GM23338 (cell line): ENCODE results near the gene SEMA4C. TPM values are rescaled to one million over a fixed set of nuclear protein-coding genes. Genes with fewer than 3 reads are reported as not detected.

Source experiments
- ATAC-seq: fragments of 200-7000 bp; cut with Tn5 transposase; 3 replicates; pipeline ENCODE4 v1.9.1; 2020
- DNase-seq: peaks from one replicate; pipeline ENCODE4 v3.0.0-alpha.2; 2015; ENCODE audit warnings: low spot score
- H2AFZ ChIP-seq: fragments of 200-600 bp; sonication (generic); 2 replicates; pipeline ENCODE4 v1.8.0; 2016; ENCODE audit warnings: antibody characterized with exemption, mild to moderate bottlenecking, moderate library complexity
- H3F3A ChIP-seq: fragments of 200-600 bp; sonication (generic); replicated peaks from 2 replicates; pipeline ENCODE4 v1.8.0; 2017; ENCODE audit warnings: antibody characterized with exemption, mixed run types, low read depth
- H3K27ac ChIP-seq: fragments of 200-600 bp; sonication (generic); 2 replicates; pipeline ENCODE4 v1.6.1; 2016; ENCODE audit warnings: low read depth
- H3K27me3 ChIP-seq: fragments of 200-600 bp; sonication (generic); 2 replicates; pipeline ENCODE4 v1.8.0; 2016; ENCODE audit warnings: mild to moderate bottlenecking, mixed run types, moderate library complexity; ENCODE audit not compliant: insufficient read depth
- H3K36me3 ChIP-seq: fragments of 200-600 bp; sonication (generic); 2 replicates; pipeline ENCODE4 v1.8.0; 2016; ENCODE audit warnings: mild to moderate bottlenecking; ENCODE audit not compliant: insufficient read depth
- H3K4me1 ChIP-seq: fragments of 200-600 bp; sonication (generic); 2 replicates; pipeline ENCODE4 v1.8.0; 2016; ENCODE audit warnings: mild to moderate bottlenecking, moderate library complexity; ENCODE audit not compliant: insufficient read depth
- H3K4me2 ChIP-seq: fragments of 200-600 bp; sonication (generic); 2 replicates; pipeline ENCODE4 v1.7.1; 2017; ENCODE audit warnings: mixed run types
- H3K4me3 ChIP-seq: fragments of 200-600 bp; sonication (generic); 2 replicates; pipeline ENCODE4 v1.6.1; 2016; ENCODE audit warnings: mixed run types
- H3K79me2 ChIP-seq: fragments of 200-600 bp; sonication (generic); replicated peaks from 2 replicates; pipeline ENCODE4 v1.8.0; 2017; ENCODE audit warnings: mild to moderate bottlenecking; ENCODE audit not compliant: insufficient read depth
- H3K9me2 ChIP-seq: fragments of 200-600 bp; sonication (generic); 2 replicates; pipeline ENCODE4 v1.8.0; 2017; ENCODE audit not compliant: insufficient read depth
- H4K20me1 ChIP-seq: fragments of 200-600 bp; sonication (generic); replicated peaks from 2 replicates; pipeline ENCODE4 v1.8.0; 2017; ENCODE audit warnings: mild to moderate bottlenecking; ENCODE audit not compliant: insufficient read depth
- H3K27ac Mint-ChIP-seq: 2 replicates; pipeline ENCODE4 v1.8.0; 2020; ENCODE audit warnings: inconsistent platforms, mild to moderate bottlenecking, moderate library complexity, mixed read lengths
- H3K27me3 Mint-ChIP-seq: 3 replicates; pipeline ENCODE4 v1.8.0; 2022; ENCODE audit warnings: low read depth, mild to moderate bottlenecking, moderate library complexity, mixed read lengths, inconsistent platforms; ENCODE audit not compliant: insufficient read depth, poor library complexity
- H3K36me3 Mint-ChIP-seq: 3 replicates; pipeline ENCODE4 v1.8.0; 2021; ENCODE audit warnings: low read depth, mild to moderate bottlenecking, inconsistent platforms, moderate library complexity, mixed read lengths
- H3K4me1 Mint-ChIP-seq: 3 replicates; pipeline ENCODE4 v1.8.0; 2020; ENCODE audit warnings: mild to moderate bottlenecking, inconsistent platforms, mixed read lengths
- H3K4me3 Mint-ChIP-seq: 3 replicates; pipeline ENCODE4 v1.8.0; 2021; ENCODE audit warnings: moderate library complexity, mild to moderate bottlenecking, inconsistent platforms, mixed read lengths
- H3K9me3 Mint-ChIP-seq: 3 replicates; pipeline ENCODE4 v1.8.0; 2020; ENCODE audit warnings: moderate library complexity, mild to moderate bottlenecking, inconsistent platforms, mixed read lengths
- CTCF ChIP-seq, 2 experiments: fragments of 200-600 bp in 1 of 2; sonication (generic) in 1 of 2; conservative IDR thresholded peaks; 2 replicates each; pipeline versions ENCODE4 v1.5.1 to v1.6.1; 2016 to 2017; ENCODE audit warnings: antibody characterized with exemption in 2 of 2, low read depth in 2 of 2, mild to moderate bottlenecking in 2 of 2, moderate library complexity in 1 of 2
- EZH2 ChIP-seq: fragments of 200-600 bp; sonication (generic); IDR thresholded peaks from one replicate; pipeline ENCODE4 v1.8.0; 2017; ENCODE audit warnings: antibody characterized with exemption, mild to moderate bottlenecking, low read depth; ENCODE audit not compliant: unreplicated experiment
- EZH2phosphoT487 ChIP-seq: fragments of 200-600 bp; sonication (generic); IDR thresholded peaks from one replicate; pipeline ENCODE4 v1.8.1; 2018; ENCODE audit warnings: antibody characterized with exemption; ENCODE audit not compliant: unreplicated experiment
- JUNB ChIP-seq: IDR thresholded peaks from one replicate; pipeline ENCODE4 v1.6.1; 2016; ENCODE audit warnings: antibody characterized with exemption; ENCODE audit not compliant: unreplicated experiment
- POLR2AphosphoS5 ChIP-seq: IDR thresholded peaks from 2 replicates; pipeline ENCODE4 v1.6.1; 2016; ENCODE audit warnings: antibody characterized with exemption, low read depth
- STAT1 ChIP-seq: IDR thresholded peaks from one replicate; pipeline ENCODE4 v1.6.1; 2016; ENCODE audit warnings: antibody characterized with exemption; ENCODE audit not compliant: unreplicated experiment
- ZNF331 ChIP-seq: fragments of 250-450 bp; sonication (Bioruptor Pico); IDR thresholded peaks from 2 replicates; pipeline ENCODE4 v1.5.0; 2020; ENCODE audit warnings: low read depth, mild to moderate bottlenecking, moderate library complexity
- polyA plus RNA-seq: library from polyadenylated mRNA; unstranded; fragments of >200 nt; fragmentation: Nextera tagmentation; extraction: Ambion mirVana; gene quantifications from 2 replicates; pipeline ENCODE4 v1.2.1, GENCODE V29; 2016
- total RNA-seq: library from RNA; depleted of rRNA; stranded (reverse); fragments of >200 nt; shearing (Covaris generic); gene quantifications from 2 replicates; pipeline ENCODE4 v1.2.3, GENCODE V29; 2014
- TF ChIP-seq, protein P1 (sequence below): IDR thresholded peaks from 2 replicates; pipeline ENCODE4 v1.6.1; 2016; ENCODE audit warnings: antibody characterized with exemption

SEMA4C gene
- total and polyA plus RNA-seq, 2 experiments from 2014 or later, result 16.8 to 80.7 TPM

DNA sequence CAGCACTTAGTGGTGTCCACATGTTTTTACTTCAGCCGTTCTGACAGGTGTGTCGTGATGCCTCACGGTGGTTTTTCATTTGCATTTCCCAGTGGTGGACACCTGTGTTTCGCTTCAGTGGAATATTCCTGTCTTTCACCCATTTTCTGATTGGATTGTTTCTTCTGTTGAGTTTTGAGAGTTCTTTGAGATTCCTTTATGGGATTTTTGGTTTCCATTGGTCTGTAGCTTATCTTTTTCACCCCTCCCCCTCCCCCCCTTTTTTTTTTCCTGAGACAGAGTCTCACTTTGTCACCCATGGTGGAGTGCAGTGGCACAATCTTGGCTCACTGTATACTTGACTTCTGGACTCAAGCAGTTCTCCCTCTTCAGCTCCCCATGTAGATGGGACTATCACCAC lies 34.0 kb downstream of the SEMA4C start (continued):
- TF ChIP-seq CTCF (conservative IDR thresholded peaks at IDR 0.05; ENCODE audit: low read depth in 2 of 2), result no peak
- TF ChIP-seq, protein P1, sequence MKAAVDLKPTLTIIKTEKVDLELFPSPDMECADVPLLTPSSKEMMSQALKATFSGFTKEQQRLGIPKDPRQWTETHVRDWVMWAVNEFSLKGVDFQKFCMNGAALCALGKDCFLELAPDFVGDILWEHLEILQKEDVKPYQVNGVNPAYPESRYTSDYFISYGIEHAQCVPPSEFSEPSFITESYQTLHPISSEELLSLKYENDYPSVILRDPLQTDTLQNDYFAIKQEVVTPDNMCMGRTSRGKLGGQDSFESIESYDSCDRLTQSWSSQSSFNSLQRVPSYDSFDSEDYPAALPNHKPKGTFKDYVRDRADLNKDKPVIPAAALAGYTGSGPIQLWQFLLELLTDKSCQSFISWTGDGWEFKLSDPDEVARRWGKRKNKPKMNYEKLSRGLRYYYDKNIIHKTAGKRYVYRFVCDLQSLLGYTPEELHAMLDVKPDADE, result no peak
- TF ChIP-seq STAT1, result no peak

- H2AFZ ChIP-seq, result no peak overlapping the region
- peak overlapping the region; percentile 80 for H3K4me3 Mint-ChIP-seq
- H3K9me2 ChIP-seq, result no peaks in the 10 kb centered on the region
- TF ChIP-seq POLR2AphosphoS5 (peak; percentile 30; the same call in 1 of the 2 replicates), EZH2phosphoT487 (no peak)
- peaks cover 25% of the 10 kb centered on the region for H3K4me1 Mint-ChIP-seq
- peak overlapping the region; percentile 81 for H3K27ac ChIP-seq
- no peaks in the 10 kb centered on the region for H3K79me2 ChIP-seq
- peak overlapping the region; percentile 95 for H3K27ac Mint-ChIP-seq
- no peaks in the 10 kb centered on the region for H3K27me3 ChIP-seq
- H3K9me3 Mint-ChIP-seq, result no peaks in the 10 kb centered on the region; the same call in 2 of the 3 replicates
- peaks cover 27% of the 10 kb centered on the region; the same call in 1 of the 2 replicates for H3K36me3 ChIP-seq
- H3K4me1 ChIP-seq, result peaks cover 18% of the 10 kb centered on the region
- DNase-seq (peak; percentile 91), ATAC-seq (peak; percentile 93)
- H3K27me3 Mint-ChIP-seq, result peaks cover 14% of the 10 kb centered on the region
- peaks cover 11% of the 10 kb centered on the region for H4K20me1 ChIP-seq
- peaks cover 75% of the 10 kb centered on the region for H3K36me3 Mint-ChIP-seq
- H3F3A ChIP-seq, result peaks cover 21% of the 10 kb centered on the region; the same call in 1 of the 2 replicates
- peak overlapping the region; percentile 31 for H3K4me3 ChIP-seq
- peak overlapping the region; percentile 59 for H3K4me2 ChIP-seq
These were observed 36.9 kb downstream of the SEMA4C start for GRCh38 chr2:96832754-96833507.

DNA sequence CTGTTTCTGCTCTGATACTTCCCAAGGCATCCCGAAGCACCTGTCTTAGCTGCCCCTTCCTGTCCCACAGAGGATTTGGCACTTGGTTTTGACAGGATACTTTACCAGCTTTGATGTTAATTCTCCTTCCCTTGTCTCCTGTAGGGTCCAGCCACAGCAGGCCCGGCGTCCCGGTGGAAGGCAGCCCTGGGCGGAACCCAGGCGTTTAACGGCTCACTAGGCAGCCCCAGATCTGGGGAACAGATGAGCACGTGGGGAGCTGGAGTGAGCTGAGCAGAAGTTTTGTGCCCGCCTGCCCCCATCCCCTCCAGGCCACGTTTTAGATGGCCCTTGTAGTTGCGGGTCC lies 37.5 kb downstream of the SEMA4C start:
- peaks cover 21% of the 10 kb centered on the region; the same call in 1 of the 2 replicates for H3F3A ChIP-seq
- peak overlapping the region; percentile 81 for H3K27ac ChIP-seq
- H3K27me3 Mint-ChIP-seq, result peaks cover 12% of the 10 kb centered on the region
- peaks cover 27% of the 10 kb centered on the region; the same call in 1 of the 2 replicates for H3K36me3 ChIP-seq
- peak overlapping the region; percentile 31; the same call in 1 of the 2 replicates for H3K4me3 ChIP-seq
- peaks cover 11% of the 10 kb centered on the region for H4K20me1 ChIP-seq
- H3K27me3 ChIP-seq, result no peaks in the 10 kb centered on the region
- peak overlapping the region; percentile 80 for H3K4me3 Mint-ChIP-seq
- peaks cover 79% of the 10 kb centered on the region for H3K36me3 Mint-ChIP-seq
- peaks cover 24% of the 10 kb centered on the region for H3K4me1 Mint-ChIP-seq
- DNase-seq (no peak), ATAC-seq (peak; percentile 38)
- H3K4me2 ChIP-seq, result peak overlapping the region; percentile 37; the same call in 1 of the 2 replicates
- H3K9me2 ChIP-seq, result no peaks in the 10 kb centered on the region
- H3K79me2 ChIP-seq, result no peaks in the 10 kb centered on the region
- no peaks in the 10 kb centered on the region; the same call in 2 of the 3 replicates for H3K9me3 Mint-ChIP-seq
- H2AFZ ChIP-seq, result no peak overlapping the region
- H3K4me1 ChIP-seq, result peaks cover 18% of the 10 kb centered on the region
- no peak overlapping the region; the same call in 1 of the 2 replicates for H3K27ac Mint-ChIP-seq
- no peak for TF ChIP-seq EZH2
- no peak for TF ChIP-seq POLR2AphosphoS5
- no peak for TF ChIP-seq CTCF (conservative IDR thresholded peaks at IDR 0.05; ENCODE audit: low read depth in 2 of 2)
- TF ChIP-seq STAT1, result no peak
- no peak for TF ChIP-seq JUNB
- TF ChIP-seq, protein P1, result no peak
- no peak for TF ChIP-seq ZNF331
- TF ChIP-seq EZH2phosphoT487, result no peak
